ENCODE data around the gene TARS1. TPM values are rescaled to one million over a fixed set of nuclear protein-coding genes. Genes with fewer than 3 reads are reported as not detected.

TARS1 gene
- total RNA-seq, 1 experiment from 2014 or later, result 417 TPM

DNA sequence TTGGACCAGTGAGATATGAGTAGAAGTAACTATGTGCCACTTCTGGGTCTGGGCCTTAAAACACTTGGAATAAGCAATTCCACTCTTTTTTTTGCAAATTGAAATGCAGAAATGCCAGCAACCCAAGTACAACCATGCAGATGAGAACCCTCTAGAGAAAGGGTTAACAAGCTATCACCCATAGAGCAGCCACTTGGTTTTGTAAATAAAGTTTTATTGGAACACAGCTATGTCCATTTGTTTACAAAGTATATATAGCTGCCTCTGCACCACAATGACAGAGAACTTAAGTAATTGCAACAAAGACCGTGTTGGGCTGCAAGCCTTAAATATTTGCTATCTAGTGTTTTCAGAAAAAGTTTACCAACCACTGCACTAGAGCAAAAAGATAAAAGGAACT, 9.8 kb upstream of the TARS1 start:
- peaks cover 9 to 13% of the 10 kb centered on the region in 2 experiments for H3K9me3 Mint-ChIP-seq

More for the DNA sequence above, 9.8 kb upstream of the TARS1 start:
- Histone ChIP-seq H2BK20ac (ENCODE audit: low read depth, low read length, poor library complexity, severe bottlenecking) (no peak overlapping the region), H3K18ac (ENCODE audit: insufficient read length, low read depth, low read length) (no peak overlapping the region), H3K79me1 (ENCODE audit: insufficient read depth, low read depth, low read length, poor library complexity, severe bottlenecking) (no peaks in the 10 kb centered on the region), H3K79me2 (ENCODE audit: insufficient read depth, low read length) (no peaks in the 10 kb centered on the region), H3K4ac (ENCODE audit: low read depth, low read length) (no peak overlapping the region), H3K14ac (ENCODE audit: insufficient read depth, low read length) (no peak overlapping the region), H4K8ac (replicated peaks; ENCODE audit: insufficient read length, low read depth, low read length) (no peak overlapping the region), H4K91ac (ENCODE audit: insufficient read length, low read depth, low read length) (no peak overlapping the region), H4K5ac (ENCODE audit: insufficient read length, low read depth, low read length) (no peak overlapping the region), H3K9me3 (ENCODE audit: control insufficient read depth, low read depth, low read length) (no peaks in the 10 kb centered on the region), H3K23ac (ENCODE audit: insufficient read length, low read depth, low read length) (no peak overlapping the region), H2BK15ac (ENCODE audit: low read depth, low read length) (no peak overlapping the region), H3K56ac (ENCODE audit: insufficient read length, low read depth, low read length) (no peak overlapping the region), H3K9ac (ENCODE audit: extremely low read depth, insufficient read length, low read length) (no peak overlapping the region), H3K4me1 (ENCODE audit: insufficient read depth, low read length) (no peaks in the 10 kb centered on the region), H2AFZ (ENCODE audit: low read length) (no peak overlapping the region), H2BK12ac (ENCODE audit: insufficient read length, low read depth, low read length) (no peak overlapping the region), H2AK5ac (ENCODE audit: insufficient read length, low read length) (no peak overlapping the region), H3K23me2 (ENCODE audit: insufficient read length, low read depth, low read length, poor library complexity, severe bottlenecking) (no peaks in the 10 kb centered on the region), H2BK120ac (ENCODE audit: low read depth, low read length, poor library complexity, severe bottlenecking) (no peak overlapping the region), H2BK5ac (ENCODE audit: insufficient read length, low read length) (no peak overlapping the region), H3T11ph (ENCODE audit: low read length) (no peak overlapping the region), H3K27ac (ENCODE audit: insufficient read length, low read depth, low read length) (no peak overlapping the region), H3K4me2 (ENCODE audit: insufficient read depth, insufficient read length, low read length) (no peak overlapping the region), H3K27me3 (ENCODE audit: insufficient read depth, low read length) (no peaks in the 10 kb centered on the region), H4K20me1 (ENCODE audit: control insufficient read depth, insufficient read depth, insufficient read length) (no peaks in the 10 kb centered on the region)
- H3K4me3 Mint-ChIP-seq, result no peak overlapping the region
- H3K36me3 Mint-ChIP-seq (ENCODE audit: insufficient read depth in 1 of 3, low read depth in 3 of 3), result peaks cover 5 to 16% (median 7%) of the 10 kb centered on the region in 3 experiments; a peak in 6 of 7 replicates
- H3K27me3 Mint-ChIP-seq (ENCODE audit: low read depth), result no peaks in the 10 kb centered on the region
- H3K27ac Mint-ChIP-seq, result no peak overlapping the region
- WGBS (ENCODE audit: extremely low coverage, insufficient read length, low lambda C conversion rate), result no CpG with 5 or more reads among the region's 1 CpG
- DNase-seq, result no peak
- TF ChIP-seq, protein P1, sequence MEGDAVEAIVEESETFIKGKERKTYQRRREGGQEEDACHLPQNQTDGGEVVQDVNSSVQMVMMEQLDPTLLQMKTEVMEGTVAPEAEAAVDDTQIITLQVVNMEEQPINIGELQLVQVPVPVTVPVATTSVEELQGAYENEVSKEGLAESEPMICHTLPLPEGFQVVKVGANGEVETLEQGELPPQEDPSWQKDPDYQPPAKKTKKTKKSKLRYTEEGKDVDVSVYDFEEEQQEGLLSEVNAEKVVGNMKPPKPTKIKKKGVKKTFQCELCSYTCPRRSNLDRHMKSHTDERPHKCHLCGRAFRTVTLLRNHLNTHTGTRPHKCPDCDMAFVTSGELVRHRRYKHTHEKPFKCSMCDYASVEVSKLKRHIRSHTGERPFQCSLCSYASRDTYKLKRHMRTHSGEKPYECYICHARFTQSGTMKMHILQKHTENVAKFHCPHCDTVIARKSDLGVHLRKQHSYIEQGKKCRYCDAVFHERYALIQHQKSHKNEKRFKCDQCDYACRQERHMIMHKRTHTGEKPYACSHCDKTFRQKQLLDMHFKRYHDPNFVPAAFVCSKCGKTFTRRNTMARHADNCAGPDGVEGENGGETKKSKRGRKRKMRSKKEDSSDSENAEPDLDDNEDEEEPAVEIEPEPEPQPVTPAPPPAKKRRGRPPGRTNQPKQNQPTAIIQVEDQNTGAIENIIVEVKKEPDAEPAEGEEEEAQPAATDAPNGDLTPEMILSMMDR (conservative IDR thresholded peaks at IDR 0.05), result no peak
- H3K4me1 Mint-ChIP-seq, result peaks cover 0 to 4% of the 10 kb centered on the region in 2 experiments; a peak in 3 of 4 replicates
